ENCODE data around the gene CDHR3.

The CDHR3 gene

DNA sequence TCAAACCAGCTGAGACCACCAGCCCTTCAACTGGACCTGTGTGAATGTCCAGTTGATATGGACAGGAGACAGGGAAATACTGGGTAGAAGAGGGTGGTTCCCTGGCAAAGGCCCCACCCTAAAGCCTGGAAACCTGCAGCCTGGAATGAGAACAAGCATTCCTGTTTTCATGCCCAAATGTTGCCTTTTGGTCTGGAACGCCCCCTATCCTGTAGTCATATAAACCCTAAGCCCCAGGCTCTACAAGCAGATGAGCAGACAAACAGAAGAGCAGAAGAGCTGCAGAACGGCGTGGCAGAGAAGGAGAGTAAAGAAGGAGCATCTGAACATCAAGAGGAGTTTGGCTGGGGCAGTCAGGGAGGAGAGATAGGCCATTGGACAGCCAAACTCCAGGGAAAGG is 110.6 kb downstream of the CDHR3 start:
- H3K9ac ChIP-seq, result no peak overlapping the region
- no peak overlapping the region for H3K4me2 ChIP-seq (ENCODE audit: low read length)
- TF ChIP-seq, protein P1, sequence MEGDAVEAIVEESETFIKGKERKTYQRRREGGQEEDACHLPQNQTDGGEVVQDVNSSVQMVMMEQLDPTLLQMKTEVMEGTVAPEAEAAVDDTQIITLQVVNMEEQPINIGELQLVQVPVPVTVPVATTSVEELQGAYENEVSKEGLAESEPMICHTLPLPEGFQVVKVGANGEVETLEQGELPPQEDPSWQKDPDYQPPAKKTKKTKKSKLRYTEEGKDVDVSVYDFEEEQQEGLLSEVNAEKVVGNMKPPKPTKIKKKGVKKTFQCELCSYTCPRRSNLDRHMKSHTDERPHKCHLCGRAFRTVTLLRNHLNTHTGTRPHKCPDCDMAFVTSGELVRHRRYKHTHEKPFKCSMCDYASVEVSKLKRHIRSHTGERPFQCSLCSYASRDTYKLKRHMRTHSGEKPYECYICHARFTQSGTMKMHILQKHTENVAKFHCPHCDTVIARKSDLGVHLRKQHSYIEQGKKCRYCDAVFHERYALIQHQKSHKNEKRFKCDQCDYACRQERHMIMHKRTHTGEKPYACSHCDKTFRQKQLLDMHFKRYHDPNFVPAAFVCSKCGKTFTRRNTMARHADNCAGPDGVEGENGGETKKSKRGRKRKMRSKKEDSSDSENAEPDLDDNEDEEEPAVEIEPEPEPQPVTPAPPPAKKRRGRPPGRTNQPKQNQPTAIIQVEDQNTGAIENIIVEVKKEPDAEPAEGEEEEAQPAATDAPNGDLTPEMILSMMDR (IDR thresholded peaks at IDR 0.05), result no peak
- H3K9me3 ChIP-seq (ENCODE audit: control insufficient read depth, low read length), result no peaks in the 10 kb centered on the region
- H3K79me2 ChIP-seq, result no peaks in the 10 kb centered on the region
- no peaks in the 10 kb centered on the region for H3K27me3 ChIP-seq (ENCODE audit: control insufficient read depth, insufficient read depth, low read length)
- H3K27ac ChIP-seq, result no peak overlapping the region
- no peak overlapping the region for H2AFZ ChIP-seq
- H3K36me3 ChIP-seq (ENCODE audit: control insufficient read depth, insufficient read depth, low read length), result no peaks in the 10 kb centered on the region
- H3K4me1 ChIP-seq, result peaks cover 76% of the 10 kb centered on the region
- H3K4me3 ChIP-seq (ENCODE audit: low read depth, low read length), result no peak overlapping the region

- no peaks in the 10 kb centered on the region for H3K79me2 ChIP-seq
- H3K36me3 ChIP-seq (ENCODE audit: control insufficient read depth, insufficient read depth, low read length), result no peaks in the 10 kb centered on the region
- H3K4me2 ChIP-seq (ENCODE audit: low read length), result peak overlapping the region; percentile 1
- no peaks in the 10 kb centered on the region for H3K27me3 ChIP-seq (ENCODE audit: control insufficient read depth, insufficient read depth, low read length)
- TF ChIP-seq, protein P1 (IDR thresholded peaks at IDR 0.05), result no peak
- no peak overlapping the region for H3K27ac ChIP-seq
- H2AFZ ChIP-seq, result no peak overlapping the region
- no peak overlapping the region for H3K9ac ChIP-seq
- H3K4me3 ChIP-seq (ENCODE audit: low read depth, low read length), result no peak overlapping the region
- peaks cover 70% of the 10 kb centered on the region for H3K4me1 ChIP-seq
- H3K9me3 ChIP-seq (ENCODE audit: control insufficient read depth, low read length), result no peaks in the 10 kb centered on the region
These were observed 111.2 kb downstream of the CDHR3 start for GRCh38 chr7:106074257-106074656.

- Histone ChIP-seq H2AFZ (peak overlapping the region; percentile 3), H3K4me2 (ENCODE audit: low read length) (peak overlapping the region; percentile 39), H3K27ac (peak overlapping the region; percentile 37), H3K79me2 (no peaks in the 10 kb centered on the region), H3K9ac (no peak overlapping the region), H3K27me3 (ENCODE audit: control insufficient read depth, insufficient read depth, low read length) (no peaks in the 10 kb centered on the region), H3K36me3 (ENCODE audit: control insufficient read depth, insufficient read depth, low read length) (no peaks in the 10 kb centered on the region), H3K9me3 (ENCODE audit: control insufficient read depth, low read length) (no peaks in the 10 kb centered on the region), H3K4me1 (peaks cover 57% of the 10 kb centered on the region), H3K4me3 (ENCODE audit: low read depth, low read length) (no peak overlapping the region)
- TF ChIP-seq, protein P1 (IDR thresholded peaks at IDR 0.05), result no peak
These were observed 112.9 kb downstream of the CDHR3 start for GRCh38 chr7:106075937-106076336.

GRCh38 chr7:106076537-106076936 is 113.5 kb downstream of the CDHR3 start:
- Histone ChIP-seq H2AFZ (peak overlapping the region; percentile 3), H3K4me2 (ENCODE audit: low read length) (peak overlapping the region; percentile 39), H3K9ac (no peak overlapping the region), H3K27me3 (ENCODE audit: control insufficient read depth, insufficient read depth, low read length) (no peaks in the 10 kb centered on the region), H3K4me3 (ENCODE audit: low read depth, low read length) (no peak overlapping the region), H3K27ac (peak overlapping the region; percentile 37), H3K36me3 (ENCODE audit: control insufficient read depth, insufficient read depth, low read length) (no peaks in the 10 kb centered on the region), H3K9me3 (ENCODE audit: control insufficient read depth, low read length) (no peaks in the 10 kb centered on the region), H3K79me2 (no peaks in the 10 kb centered on the region), H3K4me1 (peaks cover 56% of the 10 kb centered on the region)
- TF ChIP-seq, protein P1 (IDR thresholded peaks at IDR 0.05), result no peak

DNA sequence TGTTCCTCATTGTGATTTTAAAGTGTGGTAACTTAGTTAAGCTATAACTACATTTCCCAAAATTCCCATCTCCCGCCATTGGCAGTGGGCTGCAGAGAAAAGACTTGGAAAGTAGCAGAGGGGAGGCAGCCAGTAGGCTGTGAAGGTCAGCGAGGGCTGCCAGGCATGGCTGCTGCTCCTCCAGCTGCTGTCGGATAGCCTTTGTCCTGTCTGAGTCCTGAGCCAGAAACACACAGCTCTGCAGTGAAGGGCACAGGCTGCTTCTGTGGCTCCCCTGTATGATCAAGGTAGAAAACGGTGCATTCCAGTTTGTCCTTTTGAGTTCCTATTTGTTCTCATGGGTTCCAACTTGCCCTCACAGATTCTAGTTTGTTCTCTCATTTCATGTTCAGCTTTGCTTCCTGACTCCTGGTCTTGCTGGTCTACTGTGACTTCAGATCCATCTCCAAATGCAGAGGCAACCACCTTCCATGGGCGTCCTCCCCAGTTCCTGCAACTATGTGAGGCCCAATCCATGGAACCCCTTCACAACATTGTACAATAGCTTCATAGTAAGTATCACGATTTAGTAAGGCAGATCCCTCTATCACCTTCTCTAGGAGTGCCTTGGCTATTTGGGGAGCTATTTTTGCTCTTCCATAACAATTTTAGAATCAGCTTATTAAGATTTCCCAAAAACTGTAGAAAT is 117.4 kb downstream of the CDHR3 start:
- Histone ChIP-seq H3K79me2 (no peaks in the 10 kb centered on the region), H3K36me3 (ENCODE audit: control insufficient read depth, insufficient read depth, low read length) (no peaks in the 10 kb centered on the region), H3K9ac (no peak overlapping the region), H3K27ac (peak overlapping the region; percentile 30), H3K9me3 (ENCODE audit: control insufficient read depth, low read length) (no peaks in the 10 kb centered on the region), H2AFZ (peak overlapping the region; percentile 31), H3K4me3 (ENCODE audit: low read depth, low read length) (no peak overlapping the region), H3K27me3 (ENCODE audit: control insufficient read depth, insufficient read depth, low read length) (no peaks in the 10 kb centered on the region), H3K4me2 (ENCODE audit: low read length) (no peak overlapping the region), H3K4me1 (peaks cover 30% of the 10 kb centered on the region)
- TF ChIP-seq, protein P1 (IDR thresholded peaks at IDR 0.05), result no peak

All from parathyroid adenoma (tissue), 2 donors.